Renal pelvis (tissue), 4 donors: ENCODE measurements around the gene SPCS1. TPM values are rescaled to one million over a fixed set of nuclear protein-coding genes. Genes with fewer than 3 reads are reported as not detected.
A peak's percentile ranks its signal among the peaks of the same experiment; 100 is the strongest.

Experiments
- DNase-seq: peaks from one replicate; pipeline ENCODE4 v3.0.0-alpha.2; 2013
- polyA plus RNA-seq, 3 donors: library from polyadenylated mRNA; unstranded; fragments of 120-200 nt; gene quantifications; one replicate each; pipeline ENCODE4 v1.2.1, GENCODE V29; 2013; ENCODE audit not compliant: insufficient read length in 3 of 3

The SPCS1 gene
- polyA plus RNA-seq, 3 donors, result 144 to 155 (median 155) TPM

- no peak for DNase-seq
Measured at GRCh38 chr3:52688266-52688665, 17.6 kb upstream of the SPCS1 start.

GRCh38 chr3:52689151-52689550, 16.8 kb upstream of the SPCS1 start:
- no peak for DNase-seq

GRCh38 chr3:52690560-52690959, 15.3 kb upstream of the SPCS1 start:
- DNase-seq, result no peak

- no peak for DNase-seq
Measured at GRCh38 chr3:52693071-52693470, 12.8 kb upstream of the SPCS1 start.

GRCh38 chr3:52694528-52695189, 11.2 kb upstream of the SPCS1 start:
- DNase-seq, result no peak

- DNase-seq, result no peak
Measured at GRCh38 chr3:52695798-52696671, 9.9 kb upstream of the SPCS1 start.

GRCh38 chr3:52696830-52697631, 8.9 kb upstream of the SPCS1 start:
- no peak for DNase-seq

GRCh38 chr3:52697632-52697965, 8.3 kb upstream of the SPCS1 start:
- DNase-seq, result no peak

GRCh38 chr3:52703341-52703740, 2.6 kb upstream of the SPCS1 start:
- no peak for DNase-seq

- peak; percentile 31 for DNase-seq
Measured at GRCh38 chr3:52704611-52705437, 1.1 kb upstream of the SPCS1 start.

- no peak for DNase-seq
Measured at GRCh38 chr3:52705438-52705687, 543 bp upstream of the SPCS1 start.

- no peak for DNase-seq
Measured at GRCh38 chr3:52707585-52707984, 1.7 kb downstream of the SPCS1 start.

GRCh38 chr3:52710512-52710911, 4.6 kb downstream of the SPCS1 start:
- DNase-seq, result no peak

- DNase-seq, result no peak
Measured at GRCh38 chr3:52712291-52713212, 6.6 kb downstream of the SPCS1 start.

- DNase-seq, result no peak
Measured at GRCh38 chr3:52714335-52715302, 8.7 kb downstream of the SPCS1 start.

GRCh38 chr3:52715714-52716305, 9.9 kb downstream of the SPCS1 start:
- no peak for DNase-seq

- no peak for DNase-seq
Measured at GRCh38 chr3:52719618-52720017, 13.7 kb downstream of the SPCS1 start.

- no peak for DNase-seq
Measured at GRCh38 chr3:52721002-52721729, 15.3 kb downstream of the SPCS1 start.

- DNase-seq, result no peak
Measured at GRCh38 chr3:52721730-52722008, 15.8 kb downstream of the SPCS1 start.
